ENCODE data around the gene SGK2. TPM values are rescaled to one million over a fixed set of nuclear protein-coding genes. Genes with fewer than 3 reads are reported as not detected.
A peak's percentile ranks its signal among the peaks of the same experiment; 100 is the strongest.

Gene SGK2
- total and polyA plus RNA-seq, 9 of the 15 experiments (the other 6 are each of a cell fraction or from before 2014, with no cell fraction given) = 0.07 to 0.31 (median 0.15) TPM; not detected in 2

- TF ChIP-seq ZNF639 (CRISPR knock-in tag; conservative IDR thresholded peaks at IDR 0.05 in 1 of 2, IDR thresholded peaks at IDR 0.05 in 1 of 2) (no peak), RB1 (IDR thresholded peaks at IDR 0.05; ENCODE audit: low read depth) (no peak), BRF1 (IDR thresholded peaks at IDR 0.05; ENCODE audit: borderline replicate concordance, extremely low read depth, insufficient read length) (no peak), POLR2A (conservative IDR thresholded peaks at IDR 0.05) (peak; percentile 58; the same call in 1 of the 2 replicates), HDAC8 (tag; IDR thresholded peaks at IDR 0.05) (no peak), ZNF146 (CRISPR knock-in tag; IDR thresholded peaks at IDR 0.05; ENCODE audit: unreplicated experiment) (no peak), ZNF76 (CRISPR knock-in tag; IDR thresholded peaks at IDR 0.05; ENCODE audit: borderline replicate concordance) (no peak), ETV5 (CRISPR knock-in tag; IDR thresholded peaks at IDR 0.05; ENCODE audit: low read depth) (no peak), KAT8 (IDR thresholded peaks at IDR 0.05; ENCODE audit: low read depth) (no peak), ZNF398 (CRISPR knock-in tag; IDR thresholded peaks at IDR 0.05) (no peak), ESRRA (IDR thresholded peaks at IDR 0.05; ENCODE audit: borderline replicate concordance, low read depth) (peak; percentile 82; the same call in 1 of the 2 replicates), ZNF277 (CRISPR knock-in tag; IDR thresholded peaks at IDR 0.05; ENCODE audit: borderline replicate concordance) (no peak), ATF3 (IDR thresholded peaks at IDR 0.05) (no peak), ATF3 (CRISPR knock-in tag; conservative IDR thresholded peaks at IDR 0.05) (no peak), ZNF77 (CRISPR knock-in tag; IDR thresholded peaks at IDR 0.05) (no peak), SRF (CRISPR knock-in tag; IDR thresholded peaks at IDR 0.05) (no peak), JUNB (CRISPR knock-in tag; conservative IDR thresholded peaks at IDR 0.05) (no peak), ZNF431 (CRISPR knock-in tag; IDR thresholded peaks at IDR 0.05) (no peak), U2AF2 (optimal IDR thresholded peaks at IDR 0.05; ENCODE audit: low read depth, low read length) (no peak), NBN (IDR thresholded peaks at IDR 0.05; ENCODE audit: low read depth) (no peak), VEZF1 (CRISPR knock-in tag; IDR thresholded peaks at IDR 0.05) (0 out of 2 replicates have a peak, but pooled peaks have one; percentile 38), ZNF23 (CRISPR knock-in tag; IDR thresholded peaks at IDR 0.05) (no peak)
Measured at GRCh38 chr20:43513931-43514647, 44.7 kb upstream of the SGK2 start (continued).

Data from K562 (cell line).